Measurements from ENCODE around the gene C19orf44.
"Not testable (repeated sequence)": the region's sequence is repeated elsewhere in the genome, so short reads cannot be mapped to it uniquely, and the experiment has no call there.

Gene C19orf44

DNA sequence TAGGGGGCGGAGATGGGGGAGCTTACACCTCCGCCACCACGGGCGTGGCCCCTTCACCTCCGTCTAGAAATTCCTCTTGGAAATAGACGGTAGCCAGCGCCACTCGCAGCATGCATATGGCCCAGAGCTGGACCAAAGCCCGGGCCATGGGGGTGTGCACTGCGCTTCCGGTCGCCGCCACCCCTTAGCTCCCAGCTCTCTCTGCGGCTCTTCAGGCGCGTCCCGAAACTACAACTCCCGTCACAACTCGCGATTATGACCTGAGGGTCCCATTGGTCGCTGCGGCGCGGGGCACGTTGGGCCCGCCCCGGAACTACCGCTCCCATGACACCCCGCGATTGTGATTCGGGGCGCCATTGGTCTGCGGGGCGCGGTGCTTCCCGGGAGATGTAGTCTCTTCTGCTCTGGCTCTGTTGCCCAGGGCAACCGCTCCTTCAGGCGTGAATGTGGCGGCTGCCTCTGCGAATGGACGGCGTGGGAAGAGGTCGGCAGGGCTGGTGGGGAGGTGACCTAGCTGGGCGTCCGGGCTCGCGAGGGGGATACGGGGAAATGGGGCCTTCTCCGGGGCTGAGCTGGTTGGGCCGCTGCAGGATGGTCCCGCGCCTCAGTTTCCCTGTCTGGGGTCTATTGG, at the start of gene C19orf44, which contains the start of gene CALR3:
TSS of gene C19orf44 (plus strand) at position 413 of the 631 bp plus-strand sequence. CDS start 4,399 bp downstream, outside the sequence.
TSS of gene CALR3 (minus strand) at position 186 of the 631 bp plus-strand sequence. CDS start at position 148, 38 bp downstream.
- DNase-seq: peak; percentile 99

DNA sequence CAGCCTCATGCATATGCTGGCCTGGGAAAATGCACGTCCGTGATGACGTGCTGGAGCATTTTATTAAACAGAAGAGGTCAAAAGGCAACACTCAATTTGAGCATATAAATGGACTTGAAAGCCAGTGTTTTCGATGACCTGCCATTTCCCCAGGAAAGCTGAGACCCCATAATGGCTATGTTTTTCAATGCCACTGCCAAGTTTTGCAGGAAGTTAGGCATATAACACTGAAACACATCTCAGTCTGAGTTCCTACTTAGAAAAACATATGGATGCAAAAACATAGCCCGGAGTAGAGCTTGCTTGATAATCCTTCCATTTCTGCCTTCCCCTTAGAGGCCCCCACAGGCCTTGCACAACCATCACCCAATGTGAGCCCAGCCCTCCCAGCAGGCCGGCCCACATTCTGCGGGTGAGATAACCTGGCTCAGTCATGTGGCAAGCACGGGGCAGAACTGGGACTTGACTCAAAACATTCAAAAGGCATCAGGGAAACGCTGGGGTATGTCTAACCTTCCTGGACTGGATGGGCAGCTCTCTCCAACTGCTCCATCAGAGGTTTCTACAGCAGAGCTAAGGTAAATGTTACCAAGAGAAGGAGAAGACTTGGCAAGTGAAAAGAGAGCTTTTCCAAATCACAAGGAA, 49.3 kb upstream of the C19orf44 start:
- DNase-seq: peak; percentile 75

DNA sequence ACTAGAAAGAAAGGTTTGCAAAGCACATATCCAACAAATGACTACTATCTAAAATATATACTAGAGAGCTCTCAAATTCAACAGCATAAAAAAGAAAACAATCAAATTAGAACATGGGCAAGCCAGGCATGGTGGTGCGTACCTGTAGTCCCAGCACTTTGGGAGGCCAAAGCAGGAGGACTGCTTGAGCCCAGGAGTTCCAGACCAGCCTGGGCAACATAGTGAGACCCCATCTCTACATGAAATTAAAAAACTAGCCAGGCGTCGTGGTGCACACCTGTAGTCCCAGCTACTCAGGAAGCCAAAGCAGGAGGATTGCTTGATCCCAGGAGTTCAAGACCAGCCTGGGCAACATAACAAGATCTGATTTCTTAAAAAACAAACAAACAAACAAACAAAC, 47.3 kb upstream of the C19orf44 start:
- not testable (repeated sequence) for DNase-seq

DNA sequence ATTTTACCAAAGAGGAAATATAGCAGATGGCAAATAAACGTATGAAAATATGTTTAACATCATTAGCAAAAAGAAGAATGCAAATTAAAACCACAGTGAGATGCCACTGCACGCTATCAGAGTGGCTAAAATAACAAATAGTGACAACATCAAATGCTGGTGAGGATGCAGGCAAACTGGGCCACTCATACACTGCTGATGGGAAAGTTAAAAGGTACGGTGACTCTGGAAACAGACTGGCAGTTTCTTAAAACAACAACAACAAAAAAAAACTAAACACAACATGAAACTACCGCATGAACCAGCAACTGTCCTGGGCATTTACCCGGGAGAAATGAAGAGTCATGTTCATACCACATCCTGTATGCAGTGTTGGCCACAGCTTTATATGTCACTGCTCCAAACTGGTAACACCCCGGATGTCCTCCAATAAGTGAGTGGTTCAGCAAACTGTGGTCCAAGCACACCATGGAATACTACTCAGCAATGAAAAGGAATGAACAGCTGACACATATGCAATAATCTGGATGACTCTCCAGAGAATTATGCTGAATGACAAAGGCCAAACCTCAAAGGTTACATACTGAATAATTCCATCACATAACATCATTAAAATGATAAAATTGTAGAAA, 46.7 kb upstream of the C19orf44 start:
- peak; percentile 82 for DNase-seq

DNA sequence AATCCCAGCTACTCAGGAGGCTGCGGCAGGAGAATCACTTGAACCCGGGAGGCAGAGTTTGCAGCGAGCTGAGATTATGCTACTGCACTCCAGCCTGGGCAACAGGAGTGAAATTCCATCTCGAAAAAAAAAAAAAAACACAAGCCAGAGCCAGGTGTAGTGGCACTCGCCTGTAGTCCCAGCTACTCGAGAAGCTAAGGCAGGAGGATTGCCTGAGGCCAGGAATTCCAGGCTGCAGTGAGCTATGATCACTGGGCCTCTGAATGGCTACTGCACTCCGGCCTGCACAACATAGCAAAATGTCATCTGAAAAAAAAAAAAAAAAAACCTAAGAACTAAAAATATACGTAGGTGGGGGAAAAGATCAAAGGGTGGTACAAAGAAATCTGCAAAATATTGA, 43.9 kb upstream of the C19orf44 start:
- no peak for DNase-seq

DNA sequence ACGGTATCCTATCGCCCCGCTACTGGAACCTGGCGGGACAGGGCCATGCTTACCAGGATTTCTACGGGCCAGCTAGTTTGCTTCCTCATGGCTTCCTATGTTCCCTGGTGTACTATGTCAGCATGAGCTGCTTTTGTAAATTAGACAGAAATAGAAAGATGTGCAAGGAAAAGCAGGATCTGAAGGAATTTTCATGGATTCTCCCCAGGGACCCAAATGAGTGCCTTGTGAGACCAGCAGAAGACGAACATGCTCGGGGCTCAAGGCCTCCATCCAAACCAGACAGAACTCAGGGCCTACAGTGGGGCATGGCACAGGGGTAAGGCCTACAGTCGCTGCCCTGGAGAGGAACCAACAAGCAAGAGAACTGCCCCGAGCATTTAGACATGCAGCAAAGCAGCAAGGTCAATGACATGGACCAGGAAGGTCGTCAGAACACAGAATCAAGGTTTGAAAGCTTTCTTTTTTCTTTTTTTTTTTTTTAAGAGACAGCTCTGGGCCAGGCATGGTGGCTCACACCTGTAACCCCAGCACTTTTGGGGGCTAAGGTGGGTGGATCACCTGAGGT, 41.8 kb upstream of the C19orf44 start:
- DNase-seq: no peak

DNA sequence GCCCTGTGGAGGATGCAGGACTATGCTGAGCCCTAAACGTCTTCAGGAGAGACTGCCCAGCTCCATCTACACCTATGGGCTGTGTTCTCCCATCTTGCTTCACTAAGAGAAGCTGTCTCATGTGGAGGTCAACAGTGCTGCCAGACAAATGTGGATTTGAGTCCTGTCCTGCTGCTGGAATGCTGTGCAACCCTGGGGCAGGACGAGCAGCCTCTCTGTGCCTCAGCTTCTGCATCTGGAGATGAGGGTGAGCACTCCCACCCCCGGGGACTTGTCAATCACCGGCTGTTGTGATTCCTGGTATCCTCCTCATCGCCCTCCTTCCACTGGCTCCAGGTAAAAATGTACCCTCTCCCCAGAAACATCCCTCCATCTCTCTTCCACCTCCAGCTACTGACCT, 40.7 kb upstream of the C19orf44 start:
- DNase-seq: no peak

DNA sequence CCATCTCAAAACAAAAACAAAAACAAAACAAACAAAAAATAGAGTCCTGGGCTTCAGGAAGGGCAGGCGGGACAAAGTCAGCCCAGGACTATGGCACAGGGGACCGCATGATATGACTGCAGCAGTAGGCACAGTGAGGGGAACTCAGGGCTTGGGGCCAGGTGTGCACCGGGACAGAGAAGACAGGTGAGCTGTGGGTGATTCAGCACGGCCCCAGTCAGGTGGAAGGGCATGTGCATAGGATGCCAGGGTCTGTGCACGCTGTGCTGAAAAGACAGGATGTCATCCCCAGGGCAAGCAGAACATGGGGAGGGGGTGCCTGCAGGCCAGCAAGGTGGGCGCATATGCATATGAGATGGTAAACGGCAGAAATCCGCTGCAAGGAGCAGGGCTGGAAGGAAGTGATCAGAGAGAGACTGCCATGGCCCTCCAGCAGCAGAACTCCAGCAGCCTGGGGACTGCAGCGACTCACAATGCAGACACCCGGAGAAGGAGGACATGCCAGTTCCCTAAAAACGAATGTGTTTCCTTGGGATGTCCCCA, 39.5 kb upstream of the C19orf44 start:
- DNase-seq: no peak

DNA sequence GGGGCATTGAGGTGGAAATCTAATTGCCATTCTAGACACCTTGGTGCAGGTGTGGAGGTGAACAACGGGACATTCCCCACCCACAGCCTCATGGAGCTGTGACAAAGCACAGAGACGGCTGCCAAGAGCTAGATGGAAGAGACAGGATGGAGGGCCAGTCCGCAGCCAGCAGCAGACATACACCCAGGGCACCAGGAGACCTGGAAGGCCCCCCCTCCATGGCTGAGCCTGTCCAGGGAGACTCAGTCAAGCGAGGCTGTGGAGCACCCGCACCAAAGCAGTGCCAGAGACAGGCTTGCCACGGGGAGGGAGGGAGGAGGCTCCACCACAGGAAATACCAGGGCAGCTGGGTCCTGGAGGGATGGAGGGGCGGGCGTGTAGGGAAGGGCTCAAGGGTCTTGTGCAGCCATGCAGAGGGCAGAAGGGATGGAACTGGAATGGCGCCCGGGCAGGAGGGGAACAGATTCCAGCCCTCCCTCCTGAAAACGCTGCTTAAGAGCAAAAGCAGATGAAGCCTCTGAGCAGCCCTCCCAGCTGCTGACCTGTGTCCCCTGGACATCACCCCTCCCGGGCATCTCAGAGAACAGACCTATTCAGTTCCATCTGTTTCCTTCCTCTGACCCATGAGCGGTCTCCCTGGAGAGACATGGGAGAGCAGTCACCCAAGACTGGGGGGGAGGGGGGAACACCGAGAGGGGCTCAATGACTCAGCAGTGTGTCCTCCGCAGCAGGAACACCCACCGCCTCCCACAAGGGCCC, 38.8 kb upstream of the C19orf44 start:
- DNase-seq: no peak

DNA sequence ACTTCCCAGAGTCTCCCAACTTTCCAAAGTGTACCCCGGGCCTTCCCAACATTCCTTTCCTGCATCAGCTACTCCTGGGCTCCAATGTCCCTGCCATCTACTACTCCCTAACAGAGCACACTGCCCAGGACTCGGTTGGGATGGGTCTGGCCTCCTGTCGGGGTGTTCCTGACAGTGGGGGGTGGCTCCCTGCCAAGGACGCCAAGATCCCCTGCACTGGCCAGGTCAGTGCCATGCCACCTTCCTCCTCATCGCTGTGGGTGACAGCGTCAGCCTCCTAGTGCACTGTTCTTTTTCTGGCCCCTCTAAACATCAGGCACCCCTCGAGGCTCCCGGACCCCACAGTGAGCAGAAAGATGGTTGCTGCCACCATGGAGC, 38.3 kb upstream of the C19orf44 start:
- DNase-seq: no peak

DNA sequence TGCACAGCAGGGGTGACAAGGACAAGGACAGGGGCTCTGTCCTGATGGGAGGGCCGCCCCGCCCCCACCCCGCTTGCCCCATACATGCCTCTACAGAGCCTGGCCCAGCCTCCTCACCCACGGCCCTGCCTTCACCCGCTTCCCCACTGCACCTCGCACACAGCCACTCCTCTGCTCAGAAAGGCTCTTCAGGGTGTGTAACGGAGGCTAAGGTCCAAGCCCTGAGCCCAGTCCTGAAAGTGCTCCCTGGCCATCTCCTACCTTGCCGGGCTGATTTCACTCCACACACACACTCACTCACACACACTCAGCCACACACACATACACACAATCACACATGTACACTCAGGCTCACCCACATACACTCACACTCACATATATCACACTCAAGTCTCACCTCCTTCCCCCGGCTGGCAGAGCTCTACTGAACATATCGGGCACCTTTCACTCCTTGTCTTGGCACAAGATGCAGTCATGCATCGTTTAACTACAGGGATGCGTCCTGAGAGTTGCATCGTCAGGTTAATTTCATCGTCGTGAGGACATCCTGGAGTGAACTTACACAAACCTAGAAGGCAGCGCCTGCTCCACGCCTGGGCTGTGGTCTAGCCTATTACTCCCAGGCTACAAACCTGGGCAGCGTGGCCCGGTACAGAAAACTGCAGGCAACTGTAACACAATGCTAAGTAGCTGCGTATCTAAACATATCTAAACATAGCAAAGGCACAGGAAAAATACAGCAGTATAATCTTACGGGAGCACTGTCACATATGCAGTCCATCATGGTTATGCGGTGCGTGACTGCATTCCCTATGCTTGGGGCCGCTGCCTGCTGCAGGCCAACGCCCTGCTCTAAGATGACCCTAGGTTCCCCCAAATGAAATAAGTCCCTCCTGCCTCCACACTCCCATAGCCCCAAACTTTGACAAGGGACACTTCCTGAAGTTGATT, 37.5 kb upstream of the C19orf44 start:
- no peak for DNase-seq

DNA sequence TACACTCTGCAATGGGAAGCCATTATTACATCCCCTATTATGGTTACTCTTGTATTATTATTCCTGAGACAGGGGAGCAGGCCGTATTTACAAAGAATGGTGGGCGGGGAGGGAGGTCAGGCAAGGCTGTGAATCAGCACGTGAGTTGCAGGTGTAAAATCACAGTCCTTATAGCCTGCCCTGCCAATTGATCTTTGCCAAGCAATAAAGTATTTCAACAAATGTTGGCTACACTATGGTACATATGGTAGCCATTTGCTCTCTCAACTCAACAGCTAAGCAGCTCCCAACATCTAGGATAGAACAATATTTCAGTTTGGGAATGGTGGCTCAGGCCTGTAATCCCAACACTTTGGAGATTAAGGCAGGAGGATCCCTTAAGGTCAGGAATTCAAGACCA, 36.5 kb upstream of the C19orf44 start:
- DNase-seq: no peak

DNA sequence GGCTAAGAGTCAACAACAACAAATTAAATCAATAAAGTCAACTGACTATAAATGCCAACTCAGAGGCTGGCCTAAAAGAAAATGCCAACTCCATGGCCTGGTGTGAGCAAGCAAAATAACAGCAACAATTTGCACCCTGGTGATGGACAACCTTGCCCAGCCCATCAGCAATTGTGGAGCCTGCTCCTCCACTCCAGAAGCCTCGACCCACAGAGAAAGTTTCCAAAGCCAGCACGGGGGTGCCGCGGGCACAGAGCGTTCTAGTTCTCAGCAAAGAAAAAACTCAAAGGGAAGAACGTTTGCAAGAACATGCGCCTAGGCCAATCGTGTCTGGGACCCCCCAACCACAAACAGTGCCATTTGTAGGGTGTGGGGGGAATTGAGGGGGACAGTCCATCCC, 35.7 kb upstream of the C19orf44 start:
- no peak for DNase-seq

DNA sequence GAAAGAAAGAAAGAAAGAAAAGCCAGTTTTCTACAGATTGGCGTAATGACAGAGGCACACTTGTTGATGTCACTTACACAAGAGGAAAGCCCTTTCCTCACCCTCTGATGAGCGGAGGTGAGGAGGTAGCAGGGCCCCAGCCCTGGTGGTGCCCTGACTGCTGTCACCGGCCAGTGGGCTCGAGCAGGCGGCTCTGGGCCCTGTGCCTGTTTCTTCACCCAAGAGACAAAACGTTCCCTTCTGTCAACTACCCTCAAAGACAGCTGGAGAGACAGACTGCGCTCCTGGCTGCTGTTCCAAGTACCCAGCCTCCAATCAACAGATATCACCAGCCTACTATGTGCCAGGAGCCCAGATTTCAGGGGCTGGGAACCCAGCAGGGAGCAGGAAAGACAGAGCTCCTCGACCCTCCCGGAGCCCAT, 34.6 kb upstream of the C19orf44 start:
- no peak for DNase-seq

DNA sequence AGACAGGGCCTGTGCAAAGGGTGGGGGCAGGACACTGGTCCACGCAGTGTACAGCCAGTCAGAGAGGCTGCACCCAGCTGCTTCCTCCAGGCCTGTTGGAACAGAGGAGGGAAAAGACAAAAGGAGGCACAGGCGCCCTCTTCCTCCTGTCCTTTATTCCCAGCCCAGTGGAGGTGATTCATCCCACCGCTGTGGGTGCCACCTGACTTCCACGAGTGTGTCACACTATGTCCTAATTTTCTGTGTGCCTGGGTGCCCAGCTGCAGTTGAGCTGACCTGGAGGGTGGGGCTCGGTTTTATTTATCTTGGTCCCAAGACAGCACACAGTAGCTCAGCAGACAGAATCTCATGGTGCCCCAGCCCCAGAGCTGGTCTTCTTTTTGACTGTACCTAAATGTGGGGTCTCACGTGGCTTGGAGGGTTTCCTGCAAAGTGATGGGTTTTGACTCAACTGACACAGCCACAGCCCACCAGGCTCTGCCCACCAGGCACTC, 33.4 kb upstream of the C19orf44 start:
- DNase-seq: no peak

DNA sequence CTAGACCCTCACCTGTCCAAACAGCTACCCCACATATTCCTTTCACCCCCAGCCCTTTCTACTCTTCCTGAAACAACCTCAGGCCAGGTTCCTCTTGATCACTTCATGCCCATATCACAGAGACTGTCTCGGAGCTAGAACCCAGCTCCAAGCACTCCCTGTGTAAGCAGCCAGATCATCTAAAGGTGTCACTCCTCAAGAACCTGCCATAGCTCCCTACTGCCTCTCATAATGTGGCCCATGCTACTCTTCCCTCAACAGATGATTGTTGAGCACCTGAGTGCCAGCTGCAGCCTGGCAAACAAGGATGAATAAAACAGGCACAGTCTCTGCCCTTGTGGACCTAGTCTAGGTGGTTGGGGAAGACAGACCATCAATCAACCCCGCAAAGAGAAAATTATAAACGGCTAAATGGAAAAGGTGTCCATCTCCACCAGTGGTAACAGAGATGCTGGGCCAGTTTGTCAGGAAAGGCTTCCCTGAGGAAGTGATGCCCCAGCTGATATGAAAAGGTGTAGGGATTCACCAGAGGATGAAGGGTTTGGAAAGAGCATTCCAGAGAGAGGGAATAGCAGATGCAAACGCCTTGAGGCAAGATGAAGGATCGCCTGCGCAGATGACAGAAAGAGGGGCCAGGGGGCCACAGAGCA, 32.7 kb upstream of the C19orf44 start:
- no peak for DNase-seq

DNA sequence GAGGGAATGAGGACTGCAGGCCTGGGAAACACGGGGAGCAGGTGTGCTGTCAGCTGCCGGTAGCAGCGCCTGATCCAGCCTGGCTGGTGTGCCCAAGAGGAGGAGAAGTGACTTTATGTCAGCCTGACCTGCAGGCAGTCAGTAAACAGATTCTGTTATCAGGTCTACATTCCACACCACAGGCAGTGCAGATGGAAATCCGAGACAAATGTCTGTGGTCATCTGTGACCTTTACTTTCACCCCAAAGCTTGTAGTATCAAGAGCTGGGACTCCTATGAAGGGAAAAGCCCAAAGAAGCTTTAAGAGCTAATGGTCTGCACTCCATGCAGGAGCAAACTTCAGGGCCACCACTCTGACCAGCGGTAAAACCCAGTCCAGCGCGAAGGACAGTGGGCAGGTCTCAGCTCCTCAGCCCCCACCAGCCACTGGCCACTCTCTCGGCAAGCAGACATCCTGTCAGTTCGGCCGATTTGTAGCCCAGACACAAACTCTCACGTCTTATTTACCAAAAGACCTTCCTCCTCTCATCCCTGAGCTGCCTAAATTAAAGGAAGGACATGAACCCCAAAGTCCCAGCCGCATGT, 32.1 kb upstream of the C19orf44 start:
- DNase-seq: no peak

DNA sequence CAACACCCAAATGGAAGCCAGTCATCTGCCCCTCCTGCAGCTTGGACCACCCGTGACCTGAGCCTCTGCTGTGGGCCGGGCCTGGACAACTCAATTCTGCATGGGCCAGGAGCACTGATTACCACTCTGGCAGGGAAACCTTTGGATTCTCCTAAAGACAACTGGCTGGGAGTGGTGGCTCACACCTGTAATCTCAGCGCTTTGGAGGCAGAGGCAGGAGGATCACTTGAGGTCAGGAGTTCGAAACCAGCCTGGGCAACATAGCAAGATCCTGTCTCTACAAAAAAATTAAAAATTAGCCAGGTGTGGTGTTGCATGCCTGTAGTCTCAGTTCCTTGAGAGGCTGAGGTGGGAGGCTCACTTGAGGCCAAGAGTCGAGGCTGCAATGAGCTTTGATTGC, 31.0 kb upstream of the C19orf44 start:
- no peak for DNase-seq

DNA sequence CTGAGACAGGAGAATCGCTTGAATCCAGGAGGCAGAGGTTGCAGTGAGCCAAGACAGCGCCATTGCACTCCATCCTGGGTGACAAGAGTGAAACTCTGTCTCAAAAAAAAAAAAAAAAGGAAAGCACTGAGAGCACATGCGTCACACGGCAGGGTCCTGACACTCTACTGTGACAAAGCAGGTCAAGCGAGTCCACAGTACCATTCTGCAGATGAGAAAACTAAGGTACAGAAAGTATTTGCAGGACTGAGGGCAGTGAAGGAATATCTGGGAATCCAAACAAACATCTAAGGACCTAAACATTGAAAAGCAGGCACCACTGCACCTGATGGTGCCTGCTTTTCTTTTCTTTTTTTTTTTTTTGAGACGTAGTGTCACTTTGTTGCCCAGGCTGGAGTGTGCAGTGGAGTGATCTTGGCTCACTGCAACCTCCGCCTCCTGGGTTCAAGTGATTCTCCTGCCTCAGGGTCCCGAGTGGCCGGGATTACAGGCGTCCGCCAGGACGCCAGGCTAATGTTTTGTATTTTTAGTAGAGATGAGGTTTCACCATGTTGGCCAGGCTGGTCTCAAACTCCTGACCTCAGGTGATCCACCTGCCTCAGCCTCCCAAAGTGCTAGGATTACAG, 29.3 kb upstream of the C19orf44 start:
- DNase-seq: not testable (repeated sequence)

DNA sequence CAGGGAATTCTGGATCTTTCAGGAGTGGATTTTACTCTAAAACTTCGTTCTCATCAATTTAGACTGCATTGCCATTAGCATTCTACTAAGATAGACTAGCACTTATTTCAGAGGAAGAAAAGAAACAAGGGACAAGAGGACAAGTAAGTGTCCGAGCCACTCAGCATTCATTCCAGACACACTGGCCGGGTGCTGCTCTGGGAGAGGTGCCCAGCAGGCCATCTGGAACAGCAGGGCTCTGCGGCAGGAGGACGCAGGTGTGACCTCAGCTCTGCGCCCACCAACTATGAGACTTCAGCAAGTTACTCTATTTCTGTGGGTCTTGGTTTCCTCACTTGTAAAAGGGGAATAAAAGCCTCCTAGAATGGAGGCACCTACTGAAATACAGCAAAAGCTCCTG, 28.6 kb upstream of the C19orf44 start:
- DNase-seq: no peak
